Measurements from ENCODE around the gene GLB1L. TPM values are rescaled to one million over a fixed set of nuclear protein-coding genes. Genes with fewer than 3 reads are reported as not detected.

GLB1L gene
- total RNA-seq, 1 donor from 2014 or later = 3.0 TPM

GRCh38 chr2:219274361-219274921, 29.2 kb upstream of the GLB1L start:
- Mint-ChIP-seq H3K36me3 (ENCODE audit: low read depth) (no peaks in the 10 kb centered on the region), H3K4me1 (ENCODE audit: low read depth) (peaks cover 40% of the 10 kb centered on the region), H3K27ac (ENCODE audit: unreplicated experiment) (peak overlapping the region; percentile 98), H3K4me3 (ENCODE audit: unreplicated experiment) (peak overlapping the region; percentile 43), H3K27me3 (ENCODE audit: low read depth) (no peaks in the 10 kb centered on the region), H3K9me3 (ENCODE audit: low read depth) (no peaks in the 10 kb centered on the region)
- TF ChIP-seq, protein P1, sequence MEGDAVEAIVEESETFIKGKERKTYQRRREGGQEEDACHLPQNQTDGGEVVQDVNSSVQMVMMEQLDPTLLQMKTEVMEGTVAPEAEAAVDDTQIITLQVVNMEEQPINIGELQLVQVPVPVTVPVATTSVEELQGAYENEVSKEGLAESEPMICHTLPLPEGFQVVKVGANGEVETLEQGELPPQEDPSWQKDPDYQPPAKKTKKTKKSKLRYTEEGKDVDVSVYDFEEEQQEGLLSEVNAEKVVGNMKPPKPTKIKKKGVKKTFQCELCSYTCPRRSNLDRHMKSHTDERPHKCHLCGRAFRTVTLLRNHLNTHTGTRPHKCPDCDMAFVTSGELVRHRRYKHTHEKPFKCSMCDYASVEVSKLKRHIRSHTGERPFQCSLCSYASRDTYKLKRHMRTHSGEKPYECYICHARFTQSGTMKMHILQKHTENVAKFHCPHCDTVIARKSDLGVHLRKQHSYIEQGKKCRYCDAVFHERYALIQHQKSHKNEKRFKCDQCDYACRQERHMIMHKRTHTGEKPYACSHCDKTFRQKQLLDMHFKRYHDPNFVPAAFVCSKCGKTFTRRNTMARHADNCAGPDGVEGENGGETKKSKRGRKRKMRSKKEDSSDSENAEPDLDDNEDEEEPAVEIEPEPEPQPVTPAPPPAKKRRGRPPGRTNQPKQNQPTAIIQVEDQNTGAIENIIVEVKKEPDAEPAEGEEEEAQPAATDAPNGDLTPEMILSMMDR (IDR thresholded peaks at IDR 0.05) = no peak
- peak; percentile 81 for DNase-seq (ENCODE audit: low spot score)

DNA sequence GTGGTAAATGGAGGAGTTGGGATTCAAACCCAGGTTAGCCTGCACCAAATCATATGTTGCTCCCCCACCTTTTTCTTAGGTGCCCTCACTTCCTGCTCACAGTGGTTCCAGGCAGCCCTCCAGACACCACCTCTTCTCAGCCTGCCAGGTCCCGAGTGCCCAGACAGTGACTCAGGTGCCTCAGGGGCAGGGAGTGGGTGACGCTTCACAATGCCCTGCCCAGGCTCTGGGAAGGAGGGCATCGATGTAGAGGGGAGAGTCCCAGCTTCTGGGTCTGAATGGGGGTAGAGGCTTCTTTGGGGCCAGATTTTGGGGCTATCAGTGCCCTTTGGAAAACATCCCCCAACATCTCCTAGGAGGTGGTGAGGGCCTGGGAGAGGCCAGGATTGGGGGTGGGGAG, 28.7 kb upstream of the GLB1L start:
- peak; percentile 67 for DNase-seq (ENCODE audit: low spot score)
- no peaks in the 10 kb centered on the region for H3K36me3 Mint-ChIP-seq (ENCODE audit: low read depth)
- no peak overlapping the region for H3K4me3 Mint-ChIP-seq (ENCODE audit: unreplicated experiment)
- TF ChIP-seq, protein P1 (IDR thresholded peaks at IDR 0.05) = no peak
- peaks cover 43% of the 10 kb centered on the region for H3K4me1 Mint-ChIP-seq (ENCODE audit: low read depth)
- no peaks in the 10 kb centered on the region for H3K27me3 Mint-ChIP-seq (ENCODE audit: low read depth)
- no peaks in the 10 kb centered on the region for H3K9me3 Mint-ChIP-seq (ENCODE audit: low read depth)
- peak overlapping the region; percentile 98 for H3K27ac Mint-ChIP-seq (ENCODE audit: unreplicated experiment)

GRCh38 chr2:219272995-219273394, 27.8 kb upstream of the GLB1L start:
- TF ChIP-seq, protein P1 (IDR thresholded peaks at IDR 0.05) = no peak
- Mint-ChIP-seq H3K36me3 (ENCODE audit: low read depth) (no peaks in the 10 kb centered on the region), H3K4me3 (ENCODE audit: unreplicated experiment) (no peak overlapping the region), H3K27ac (ENCODE audit: unreplicated experiment) (no peak overlapping the region), H3K9me3 (ENCODE audit: low read depth) (no peaks in the 10 kb centered on the region), H3K27me3 (ENCODE audit: low read depth) (no peaks in the 10 kb centered on the region), H3K4me1 (ENCODE audit: low read depth) (peaks cover 33% of the 10 kb centered on the region)
- peak; percentile 25 for DNase-seq (ENCODE audit: low spot score)

DNA sequence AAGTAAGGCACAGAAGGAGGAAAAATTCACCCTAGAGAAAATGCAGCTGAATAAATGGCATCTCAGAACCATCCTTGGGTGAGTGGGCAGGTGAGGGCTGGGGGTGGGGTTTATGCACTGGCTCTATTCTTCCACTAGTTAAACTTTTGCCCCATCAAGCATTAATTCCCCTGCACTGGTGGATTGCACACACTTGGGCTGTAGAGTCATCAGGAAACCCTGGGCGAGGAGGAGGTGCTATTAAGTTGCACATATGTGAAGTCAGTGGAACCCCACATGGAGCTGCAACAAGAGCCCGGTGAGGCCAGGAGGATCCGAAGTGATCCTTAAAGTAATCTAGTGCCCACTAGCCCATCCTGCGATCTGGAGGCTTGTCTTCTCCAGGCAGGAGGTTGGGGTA, 27.1 kb upstream of the GLB1L start:
- Mint-ChIP-seq H3K27me3 (ENCODE audit: low read depth) (no peaks in the 10 kb centered on the region), H3K27ac (ENCODE audit: unreplicated experiment) (no peak overlapping the region)

DNA sequence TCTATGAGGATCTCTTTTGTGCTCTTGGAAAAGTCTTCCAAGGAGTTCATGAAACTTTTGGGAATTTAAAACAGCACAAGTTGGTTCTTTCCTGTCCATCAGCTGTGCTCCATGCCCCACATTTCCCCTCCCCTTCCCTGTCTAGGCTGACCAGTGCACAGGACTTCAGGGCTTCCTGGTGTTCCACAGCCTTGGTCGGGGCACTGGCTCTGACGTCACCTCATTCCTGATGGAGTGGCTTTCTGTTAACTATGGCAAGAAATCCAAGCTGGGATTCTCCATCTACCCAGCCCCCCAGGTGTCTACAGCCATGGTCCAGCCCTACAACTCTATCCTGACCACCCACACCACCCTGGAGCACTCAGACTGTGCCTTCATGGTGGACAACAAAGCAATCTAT, 25.8 kb upstream of the GLB1L start:
- Mint-ChIP-seq H3K36me3 (ENCODE audit: low read depth) (no peaks in the 10 kb centered on the region), H3K27me3 (ENCODE audit: low read depth) (no peaks in the 10 kb centered on the region), H3K4me3 (ENCODE audit: unreplicated experiment) (no peak overlapping the region), H3K4me1 (ENCODE audit: low read depth) (peaks cover 26% of the 10 kb centered on the region), H3K9me3 (ENCODE audit: low read depth) (no peaks in the 10 kb centered on the region), H3K27ac (ENCODE audit: unreplicated experiment) (no peak overlapping the region)
- TF ChIP-seq, protein P1 (IDR thresholded peaks at IDR 0.05) = no peak
- DNase-seq (ENCODE audit: low spot score) = peak; percentile 24

More for the DNA sequence above, 27.1 kb upstream of the GLB1L start:
- Mint-ChIP-seq H3K36me3 (ENCODE audit: low read depth) (no peaks in the 10 kb centered on the region), H3K4me3 (ENCODE audit: unreplicated experiment) (no peak overlapping the region), H3K9me3 (ENCODE audit: low read depth) (no peaks in the 10 kb centered on the region), H3K4me1 (ENCODE audit: low read depth) (peaks cover 27% of the 10 kb centered on the region)
- TF ChIP-seq, protein P1 (IDR thresholded peaks at IDR 0.05) = no peak
- peak; percentile 37 for DNase-seq (ENCODE audit: low spot score)

Measured in chondrocyte (in vitro differentiated cells).